ENCODE data around the gene GRPEL2.

The GRPEL2 gene

DNA sequence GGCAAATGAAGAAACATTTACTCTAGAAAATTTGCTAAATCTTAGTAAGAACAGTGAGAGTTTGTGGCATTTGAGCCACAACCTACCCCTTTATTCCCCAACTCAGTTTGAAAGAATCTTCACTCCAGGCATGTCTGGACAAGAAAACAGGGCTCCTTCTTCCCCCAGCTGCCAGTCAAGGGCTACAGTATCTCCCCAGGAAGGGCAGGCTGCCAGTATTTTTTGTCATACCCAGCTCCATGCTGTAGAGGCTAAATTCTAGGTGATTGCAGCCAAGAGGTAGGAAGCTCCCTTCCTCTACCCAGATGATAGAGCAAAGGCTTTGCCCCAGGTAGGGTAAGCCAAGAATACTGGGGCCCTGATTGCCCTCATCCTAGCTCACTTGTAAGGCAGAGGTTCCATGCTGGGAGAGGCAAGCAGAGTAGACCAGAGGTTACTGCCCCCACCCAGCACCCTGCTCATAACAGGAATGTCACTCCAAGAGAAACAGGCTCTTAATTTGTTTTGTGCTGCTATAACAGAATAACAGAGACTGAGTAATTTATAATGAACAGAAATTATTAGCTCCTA is 20.0 kb upstream of the GRPEL2 start:
- H3K4me3 ChIP-seq (replicated peaks; ENCODE audit: low read depth, low read length), result no peak overlapping the region
- peak; percentile 19 for DNase-seq (ENCODE audit: extremely low read depth, low read depth)
- TF ChIP-seq, protein P1, sequence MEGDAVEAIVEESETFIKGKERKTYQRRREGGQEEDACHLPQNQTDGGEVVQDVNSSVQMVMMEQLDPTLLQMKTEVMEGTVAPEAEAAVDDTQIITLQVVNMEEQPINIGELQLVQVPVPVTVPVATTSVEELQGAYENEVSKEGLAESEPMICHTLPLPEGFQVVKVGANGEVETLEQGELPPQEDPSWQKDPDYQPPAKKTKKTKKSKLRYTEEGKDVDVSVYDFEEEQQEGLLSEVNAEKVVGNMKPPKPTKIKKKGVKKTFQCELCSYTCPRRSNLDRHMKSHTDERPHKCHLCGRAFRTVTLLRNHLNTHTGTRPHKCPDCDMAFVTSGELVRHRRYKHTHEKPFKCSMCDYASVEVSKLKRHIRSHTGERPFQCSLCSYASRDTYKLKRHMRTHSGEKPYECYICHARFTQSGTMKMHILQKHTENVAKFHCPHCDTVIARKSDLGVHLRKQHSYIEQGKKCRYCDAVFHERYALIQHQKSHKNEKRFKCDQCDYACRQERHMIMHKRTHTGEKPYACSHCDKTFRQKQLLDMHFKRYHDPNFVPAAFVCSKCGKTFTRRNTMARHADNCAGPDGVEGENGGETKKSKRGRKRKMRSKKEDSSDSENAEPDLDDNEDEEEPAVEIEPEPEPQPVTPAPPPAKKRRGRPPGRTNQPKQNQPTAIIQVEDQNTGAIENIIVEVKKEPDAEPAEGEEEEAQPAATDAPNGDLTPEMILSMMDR (IDR thresholded peaks at IDR 0.05; ENCODE audit: low read depth, low read length, missing control alignments), result no peak

DNA sequence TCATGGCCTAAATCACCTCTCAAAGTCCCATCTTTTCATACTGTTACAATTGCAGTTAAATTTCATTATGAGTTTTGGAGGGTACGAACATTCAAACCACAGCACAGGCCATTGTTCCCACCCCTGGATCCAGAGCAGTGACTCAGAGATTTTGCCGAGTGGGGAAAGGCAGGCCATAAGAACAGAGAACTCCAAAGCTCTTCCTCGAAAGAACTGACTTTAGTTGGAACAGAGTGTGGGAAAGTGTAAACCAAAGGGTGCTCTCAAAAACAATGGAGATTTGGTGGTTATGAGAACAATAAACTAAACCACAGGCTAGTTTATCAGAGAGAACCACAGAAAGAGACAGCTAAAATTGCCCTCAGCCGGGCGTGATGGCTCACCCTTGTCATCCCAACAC is 19.4 kb upstream of the GRPEL2 start:
- H3K4me3 ChIP-seq (replicated peaks; ENCODE audit: low read depth, low read length), result no peak overlapping the region
- no peak for DNase-seq (ENCODE audit: extremely low read depth, low read depth)
- TF ChIP-seq, protein P1 (IDR thresholded peaks at IDR 0.05; ENCODE audit: low read depth, low read length, missing control alignments), result no peak

DNA sequence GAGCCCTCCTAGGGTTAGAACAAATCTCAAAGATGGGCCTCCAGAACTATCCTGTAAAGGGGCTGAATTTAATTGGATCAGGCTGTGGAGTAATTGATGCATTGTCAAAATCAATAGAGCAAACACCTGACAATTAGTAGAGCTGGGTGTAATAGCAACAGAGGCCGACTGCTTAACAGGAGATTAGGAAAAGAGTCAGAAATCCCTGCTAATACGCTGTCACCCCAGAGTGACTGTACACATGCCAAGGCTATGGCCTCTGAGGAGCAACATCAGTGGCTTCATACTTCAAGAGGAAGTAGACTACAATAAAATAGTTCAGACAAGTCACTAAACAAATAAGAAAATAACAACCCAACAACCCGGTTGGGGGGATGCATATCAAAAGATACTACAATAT is 18.7 kb upstream of the GRPEL2 start:
- DNase-seq (ENCODE audit: extremely low read depth, low read depth), result no peak
- TF ChIP-seq, protein P1 (IDR thresholded peaks at IDR 0.05; ENCODE audit: low read depth, low read length, missing control alignments), result no peak

DNA sequence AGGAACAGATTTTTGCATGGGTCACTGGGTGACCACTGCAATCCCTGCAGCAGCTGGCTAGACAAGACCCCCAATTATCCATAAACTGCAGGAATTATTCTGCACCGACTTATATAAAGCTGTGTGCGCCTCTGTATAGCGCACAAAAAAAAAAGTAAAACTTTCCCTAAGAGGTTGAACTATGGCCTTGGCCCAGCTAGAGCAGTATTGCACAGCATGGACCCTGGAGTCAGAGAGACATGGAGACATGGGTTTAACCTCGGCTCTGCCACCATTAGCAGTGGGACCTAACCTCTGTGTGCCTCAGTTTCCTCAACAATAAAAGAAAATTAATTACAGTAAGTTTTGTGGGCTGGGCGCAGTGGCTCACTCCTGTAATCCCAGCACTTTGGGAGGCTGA is 17.1 kb upstream of the GRPEL2 start:
- no peak for DNase-seq (ENCODE audit: extremely low read depth, low read depth)
- H3K4me3 ChIP-seq (replicated peaks; ENCODE audit: low read depth, low read length), result no peak overlapping the region
- TF ChIP-seq, protein P1 (IDR thresholded peaks at IDR 0.05; ENCODE audit: low read depth, low read length, missing control alignments), result no peak

More for the DNA sequence above, 18.7 kb upstream of the GRPEL2 start:
- no peak overlapping the region for H3K4me3 ChIP-seq (replicated peaks; ENCODE audit: low read depth, low read length)

DNA sequence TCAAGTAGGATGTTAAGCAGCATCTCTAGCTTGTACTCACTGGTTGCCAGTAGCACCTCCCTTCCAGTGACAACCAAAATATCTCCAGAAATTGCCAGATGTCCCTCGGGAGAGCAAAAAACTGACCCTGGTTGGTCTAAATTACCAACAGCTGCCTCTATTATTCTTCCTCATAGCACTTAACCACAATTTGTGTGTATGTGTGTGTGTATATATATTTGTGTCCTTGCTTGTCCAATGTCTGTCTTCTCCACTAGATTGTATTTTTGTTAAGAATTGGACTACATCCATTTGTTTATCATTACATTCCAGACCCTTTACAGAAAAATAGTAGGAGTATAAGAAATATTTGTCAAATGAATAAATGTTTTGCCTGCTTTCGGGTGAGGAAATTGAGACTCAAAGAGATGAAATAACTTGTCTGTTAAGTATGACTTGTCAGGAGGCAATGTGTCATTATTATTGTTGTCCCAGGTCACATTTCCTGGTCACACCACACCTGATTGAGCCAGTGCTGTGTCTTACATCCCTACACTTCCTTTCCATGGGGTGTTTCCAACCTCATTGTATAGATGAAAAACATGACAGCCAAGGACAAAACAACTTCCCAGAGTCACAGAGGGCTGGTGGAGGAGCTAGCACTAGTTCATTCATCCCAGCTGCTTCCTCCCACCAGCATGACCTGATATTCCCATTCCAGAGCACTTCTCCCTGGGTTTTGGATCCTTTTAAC is 11.4 kb upstream of the GRPEL2 start:
- H3K4me3 ChIP-seq (replicated peaks; ENCODE audit: low read depth, low read length), result no peak overlapping the region
- DNase-seq (ENCODE audit: extremely low read depth, low read depth), result no peak
- TF ChIP-seq, protein P1 (IDR thresholded peaks at IDR 0.05; ENCODE audit: low read depth, low read length, missing control alignments), result no peak

DNA sequence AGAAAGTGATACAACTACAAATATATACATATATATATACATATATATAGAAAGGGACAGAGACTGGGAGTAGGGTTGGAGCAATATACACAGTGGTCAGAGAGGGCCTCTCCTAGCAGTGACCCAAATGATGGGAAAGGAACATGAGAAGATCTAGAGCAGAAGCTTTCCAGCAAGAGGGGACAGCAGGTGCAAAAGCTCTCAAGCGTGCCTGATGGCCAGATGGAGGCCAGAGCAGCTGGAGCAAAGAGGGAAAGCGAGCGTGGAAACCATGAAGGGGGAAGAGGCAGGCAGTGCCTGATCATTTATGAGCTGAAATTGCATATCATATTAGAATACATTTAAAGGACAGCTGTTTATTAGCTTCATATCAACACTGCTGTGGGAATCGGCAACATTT is 7.6 kb upstream of the GRPEL2 start:
- H3K4me3 ChIP-seq (replicated peaks; ENCODE audit: low read depth, low read length), result no peak overlapping the region
- DNase-seq (ENCODE audit: extremely low read depth, low read depth), result no peak
- TF ChIP-seq, protein P1 (IDR thresholded peaks at IDR 0.05; ENCODE audit: low read depth, low read length, missing control alignments), result no peak
